ENCODE data around the gene P3H4. TPM values are rescaled to one million over a fixed set of nuclear protein-coding genes. Genes with fewer than 3 reads are reported as not detected.

Gene P3H4
- total RNA-seq, 1 donor from 2014 or later: 9.2 TPM

- Histone ChIP-seq H3K9me3 (no peaks in the 10 kb centered on the region), H3K27ac (peak overlapping the region; percentile 93), H3K4me1 (peaks cover 64% of the 10 kb centered on the region), H3K27me3 (ENCODE audit: low read depth) (no peaks in the 10 kb centered on the region), H3K4me3 (peak overlapping the region; percentile 84), H3K36me3 (no peaks in the 10 kb centered on the region)
- intact Hi-C loops (cut with DNase I): no loop called here
- ATAC-seq (peak in 1 of 2 donors; percentile 17), DNase-seq (no peak)
- TF ChIP-seq, protein P1, sequence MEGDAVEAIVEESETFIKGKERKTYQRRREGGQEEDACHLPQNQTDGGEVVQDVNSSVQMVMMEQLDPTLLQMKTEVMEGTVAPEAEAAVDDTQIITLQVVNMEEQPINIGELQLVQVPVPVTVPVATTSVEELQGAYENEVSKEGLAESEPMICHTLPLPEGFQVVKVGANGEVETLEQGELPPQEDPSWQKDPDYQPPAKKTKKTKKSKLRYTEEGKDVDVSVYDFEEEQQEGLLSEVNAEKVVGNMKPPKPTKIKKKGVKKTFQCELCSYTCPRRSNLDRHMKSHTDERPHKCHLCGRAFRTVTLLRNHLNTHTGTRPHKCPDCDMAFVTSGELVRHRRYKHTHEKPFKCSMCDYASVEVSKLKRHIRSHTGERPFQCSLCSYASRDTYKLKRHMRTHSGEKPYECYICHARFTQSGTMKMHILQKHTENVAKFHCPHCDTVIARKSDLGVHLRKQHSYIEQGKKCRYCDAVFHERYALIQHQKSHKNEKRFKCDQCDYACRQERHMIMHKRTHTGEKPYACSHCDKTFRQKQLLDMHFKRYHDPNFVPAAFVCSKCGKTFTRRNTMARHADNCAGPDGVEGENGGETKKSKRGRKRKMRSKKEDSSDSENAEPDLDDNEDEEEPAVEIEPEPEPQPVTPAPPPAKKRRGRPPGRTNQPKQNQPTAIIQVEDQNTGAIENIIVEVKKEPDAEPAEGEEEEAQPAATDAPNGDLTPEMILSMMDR (IDR thresholded peaks at IDR 0.05): no peak
Observed at GRCh38 chr17:41784207-41784744, 27.5 kb downstream of the P3H4 start.

GRCh38 chr17:41782142-41782541, 29.6 kb downstream of the P3H4 start:
- no peaks in the 10 kb centered on the region for H3K36me3 ChIP-seq
- no peak for ATAC-seq
- no peaks in the 10 kb centered on the region for H3K27me3 ChIP-seq (ENCODE audit: low read depth)
- TF ChIP-seq, protein P1 (IDR thresholded peaks at IDR 0.05): no peak
- H3K4me1 ChIP-seq: peaks cover 74% of the 10 kb centered on the region
- peak overlapping the region; percentile 56 for H3K27ac ChIP-seq
- H3K4me3 ChIP-seq: no peak overlapping the region
- intact Hi-C loops (cut with DNase I): no loop called here
- H3K9me3 ChIP-seq: no peaks in the 10 kb centered on the region
- DNase-seq: no peak

DNA sequence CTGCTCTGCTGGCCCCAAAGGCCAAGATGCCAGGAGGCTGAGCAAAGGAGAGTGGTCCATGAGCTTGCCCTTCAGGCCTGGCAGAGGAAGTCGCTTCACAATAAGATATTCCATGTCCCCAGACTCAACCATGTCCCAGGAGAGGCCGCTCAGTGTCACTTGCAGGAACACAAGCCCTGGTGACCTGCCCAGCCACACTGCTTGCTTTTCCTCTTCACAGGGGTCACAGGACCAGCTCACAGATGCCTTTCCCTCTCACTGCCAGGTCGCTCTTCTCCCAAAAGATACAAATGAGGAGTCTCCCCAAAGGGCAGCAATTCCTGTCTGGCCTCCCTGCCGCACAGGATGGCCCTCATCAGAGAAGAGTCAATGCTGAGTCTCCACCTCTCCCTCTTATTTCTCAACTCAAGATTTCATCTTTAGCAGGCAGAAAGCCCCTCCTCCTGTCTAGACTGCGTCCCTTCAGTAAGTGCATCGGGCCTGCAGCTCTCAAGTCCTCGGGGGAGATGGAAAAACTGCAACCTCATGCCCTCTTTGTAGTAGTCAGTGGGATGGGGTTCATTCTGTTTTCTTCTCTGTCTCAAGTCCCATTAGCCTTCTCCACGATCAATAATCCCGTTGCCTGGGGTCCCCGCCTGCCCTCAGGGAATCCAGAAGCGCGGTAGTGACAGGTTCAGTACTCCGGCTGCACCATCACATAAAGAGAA, 30.2 kb downstream of the P3H4 start:
- H3K4me3 ChIP-seq: no peak overlapping the region
- no peak for ATAC-seq
- intact Hi-C loops (cut with DNase I): no loop called here
- peak overlapping the region; percentile 56 for H3K27ac ChIP-seq
- DNase-seq: no peak
- H3K4me1 ChIP-seq: peaks cover 80% of the 10 kb centered on the region
- H3K27me3 ChIP-seq (ENCODE audit: low read depth): no peaks in the 10 kb centered on the region
- H3K9me3 ChIP-seq: no peaks in the 10 kb centered on the region
- TF ChIP-seq, protein P1 (IDR thresholded peaks at IDR 0.05): no peak
- H3K36me3 ChIP-seq: no peaks in the 10 kb centered on the region

DNA sequence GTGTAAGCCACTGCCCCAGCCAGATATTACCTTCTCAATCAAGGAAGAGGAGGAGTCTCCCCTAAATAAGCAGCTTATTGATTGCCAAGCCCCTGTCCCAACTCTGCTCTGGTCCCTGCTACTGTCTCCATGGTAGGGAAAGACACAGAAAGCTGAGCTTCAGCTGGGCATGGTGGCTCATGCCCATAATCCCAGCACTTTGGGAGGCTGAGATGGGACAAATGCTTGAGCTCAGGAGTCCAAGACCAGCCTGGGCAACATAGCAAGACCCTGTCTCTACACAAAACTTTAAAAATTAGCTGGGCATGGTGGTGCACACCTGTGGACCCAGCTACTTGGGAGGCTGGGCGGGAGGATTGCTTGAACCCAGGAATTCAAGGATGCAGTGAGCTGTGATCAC, 31.8 kb downstream of the P3H4 start:
- Histone ChIP-seq H3K36me3 (no peaks in the 10 kb centered on the region), H3K27ac (no peak overlapping the region), H3K27me3 (ENCODE audit: low read depth) (no peaks in the 10 kb centered on the region), H3K4me3 (no peak overlapping the region), H3K9me3 (no peaks in the 10 kb centered on the region), H3K4me1 (peaks cover 91% of the 10 kb centered on the region)
- TF ChIP-seq, protein P1 (IDR thresholded peaks at IDR 0.05): no peak
- ATAC-seq (no peak), DNase-seq (no peak)
- intact Hi-C loops (cut with DNase I): no loop called here

DNA sequence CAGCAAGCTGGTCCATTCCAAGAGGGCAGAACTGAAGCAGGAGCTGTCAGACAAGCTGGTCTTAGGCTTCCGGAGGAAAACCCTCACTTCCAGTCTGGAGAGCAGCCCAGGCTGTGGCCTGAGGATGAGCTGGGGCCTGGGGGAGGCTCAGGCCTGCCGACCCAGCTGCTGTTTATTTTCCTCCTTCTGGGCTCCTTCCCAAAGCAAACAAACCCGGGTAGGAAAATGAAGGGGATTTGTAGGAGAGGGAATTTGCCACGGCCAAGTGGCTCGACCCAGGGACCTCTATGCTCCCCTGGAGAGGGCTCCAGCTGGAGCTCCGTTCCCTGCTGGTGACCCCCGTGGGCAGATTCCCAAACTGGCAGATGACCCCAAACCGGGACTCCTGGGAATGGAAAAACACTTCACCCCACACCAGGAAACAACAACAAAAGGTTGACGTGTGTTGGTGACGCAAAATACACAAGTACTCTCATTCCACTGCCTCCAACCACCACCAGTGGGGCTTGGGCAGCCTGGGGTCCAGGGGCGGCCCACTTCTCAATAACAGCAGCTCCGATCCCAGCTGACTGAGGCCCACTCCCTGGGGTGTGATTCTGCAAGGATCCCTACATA, 34.1 kb downstream of the P3H4 start:
- Histone ChIP-seq H3K27ac (peak overlapping the region; percentile 83), H3K36me3 (peaks cover 2% of the 10 kb centered on the region), H3K4me3 (no peak overlapping the region), H3K27me3 (ENCODE audit: low read depth) (no peaks in the 10 kb centered on the region), H3K4me1 (peaks cover 91% of the 10 kb centered on the region), H3K9me3 (no peaks in the 10 kb centered on the region)
- DNase-seq (peak; percentile 71), ATAC-seq (peak; percentile 82 to 85)
- TF ChIP-seq, protein P1 (IDR thresholded peaks at IDR 0.05): no peak
- intact Hi-C loops (cut with DNase I): no loop called here

All from lower lobe of right lung (tissue), 2 donors.